ENCODE results near the gene LBR.

Gene LBR

GRCh38 chr1:225418598-225418997 lies 9.2 kb downstream of the LBR start:
- Histone ChIP-seq H3K9ac (ENCODE audit: low read depth, low read length) (no peak overlapping the region), H4K20me1 (ENCODE audit: insufficient read depth, low read length) (peaks cover 82% of the 10 kb centered on the region), H3K9me3 (ENCODE audit: insufficient read depth, low read length, severe bottlenecking) (no peaks in the 10 kb centered on the region), H3K4me3 (ENCODE audit: low read depth in 1 of 2, low read length in 2 of 2) (no peak overlapping the region), H3K27me3 (ENCODE audit: insufficient read depth, low read length, poor library complexity) (no peaks in the 10 kb centered on the region), H3K4me1 (ENCODE audit: insufficient read depth, low read length) (peaks cover 4% of the 10 kb centered on the region), H3K4me2 (ENCODE audit: insufficient read depth, low read length) (no peak overlapping the region), H3K27ac (ENCODE audit: low read length) (no peak overlapping the region), H3K79me2 (ENCODE audit: insufficient read depth, low read length) (peaks cover 97% of the 10 kb centered on the region), H2AFZ (ENCODE audit: low read depth, low read length) (no peak overlapping the region), H3K36me3 (ENCODE audit: insufficient read depth, low read length) (peaks cover 97% of the 10 kb centered on the region)
- TF ChIP-seq CTCF (IDR thresholded peaks at IDR 0.05; ENCODE audit: borderline replicate concordance, extremely low read depth, low read length, poor library complexity, severe bottlenecking) (no peak), EZH2 (IDR thresholded peaks at IDR 0.05; ENCODE audit: borderline replicate concordance, low read depth, low read length, severe bottlenecking) (no peak)
- DNase-seq, result no peak
- ATAC-seq (ENCODE audit: insufficient read depth, low read depth), result no peak

GRCh38 chr1:225418059-225418458 lies 9.8 kb downstream of the LBR start:
- Histone ChIP-seq H3K9ac (ENCODE audit: low read depth, low read length) (no peak overlapping the region), H3K4me1 (ENCODE audit: insufficient read depth, low read length) (no peaks in the 10 kb centered on the region), H4K20me1 (ENCODE audit: insufficient read depth, low read length) (peaks cover 79% of the 10 kb centered on the region), H3K27ac (ENCODE audit: low read length) (no peak overlapping the region), H3K79me2 (ENCODE audit: insufficient read depth, low read length) (peaks cover 97% of the 10 kb centered on the region), H3K36me3 (ENCODE audit: insufficient read depth, low read length) (peaks cover 97% of the 10 kb centered on the region), H3K9me3 (ENCODE audit: insufficient read depth, low read length, severe bottlenecking) (no peaks in the 10 kb centered on the region), H3K4me3 (ENCODE audit: low read depth in 1 of 2, low read length in 2 of 2) (no peak overlapping the region), H3K4me2 (ENCODE audit: insufficient read depth, low read length) (no peak overlapping the region), H2AFZ (ENCODE audit: low read depth, low read length) (no peak overlapping the region), H3K27me3 (ENCODE audit: insufficient read depth, low read length, poor library complexity) (no peaks in the 10 kb centered on the region)
- TF ChIP-seq EZH2 (IDR thresholded peaks at IDR 0.05; ENCODE audit: borderline replicate concordance, low read depth, low read length, severe bottlenecking) (no peak), CTCF (IDR thresholded peaks at IDR 0.05; ENCODE audit: borderline replicate concordance, extremely low read depth, low read length, poor library complexity, severe bottlenecking) (no peak)
- no peak for ATAC-seq (ENCODE audit: insufficient read depth, low read depth)
- DNase-seq, result no peak

DNA sequence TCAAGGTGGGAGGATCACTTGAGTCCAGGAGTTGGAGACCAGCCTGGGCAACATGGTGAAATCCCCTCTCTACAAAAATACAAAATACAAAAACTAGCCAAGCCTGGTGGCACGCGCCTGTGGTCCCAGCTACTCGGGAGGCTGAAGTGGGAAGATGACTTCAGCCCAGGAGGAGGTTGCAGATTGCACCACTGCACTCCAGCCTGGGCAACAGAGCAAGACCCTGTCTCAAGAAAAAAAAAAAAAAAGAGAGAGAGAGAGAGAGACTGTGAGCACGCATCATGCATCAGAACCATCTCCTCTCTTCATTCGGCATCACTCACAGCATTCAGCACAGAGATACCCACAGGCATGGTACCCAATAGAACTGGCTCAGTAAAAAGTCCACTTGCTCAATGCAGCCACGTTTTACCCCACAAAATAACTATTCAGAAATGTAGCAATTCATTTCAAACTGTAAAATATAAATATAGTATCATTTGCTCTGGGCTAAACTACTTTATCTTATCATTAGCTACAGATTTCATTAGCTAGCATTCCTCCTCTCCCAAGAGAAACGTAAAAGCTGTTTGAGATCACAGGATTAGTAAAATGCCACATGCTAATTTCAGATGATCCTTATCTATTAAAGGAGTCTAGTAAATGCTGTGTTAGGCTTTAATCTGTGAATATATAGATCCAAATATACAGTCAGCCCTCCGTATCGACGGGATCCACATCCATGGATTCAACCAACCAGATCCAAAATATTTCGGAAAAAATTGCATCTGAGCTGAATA lies 11.7 kb downstream of the LBR start:
- Histone ChIP-seq H4K20me1 (ENCODE audit: insufficient read depth, low read length) (peaks cover 64% of the 10 kb centered on the region), H3K9ac (ENCODE audit: low read depth, low read length) (no peak overlapping the region), H3K79me2 (ENCODE audit: insufficient read depth, low read length) (peaks cover 90% of the 10 kb centered on the region), H3K27ac (ENCODE audit: low read length) (no peak overlapping the region), H2AFZ (ENCODE audit: low read depth, low read length) (no peak overlapping the region), H3K27me3 (ENCODE audit: insufficient read depth, low read length, poor library complexity) (no peaks in the 10 kb centered on the region), H3K4me3 (ENCODE audit: low read depth in 1 of 2, low read length in 2 of 2) (no peak overlapping the region), H3K36me3 (ENCODE audit: insufficient read depth, low read length) (peaks cover 98% of the 10 kb centered on the region), H3K9me3 (ENCODE audit: insufficient read depth, low read length, severe bottlenecking) (no peaks in the 10 kb centered on the region), H3K4me2 (ENCODE audit: insufficient read depth, low read length) (no peak overlapping the region), H3K4me1 (ENCODE audit: insufficient read depth, low read length) (no peaks in the 10 kb centered on the region)
- ATAC-seq (ENCODE audit: insufficient read depth, low read depth), result no peak
- DNase-seq, result no peak
- no peak for TF ChIP-seq EZH2 (IDR thresholded peaks at IDR 0.05; ENCODE audit: borderline replicate concordance, low read depth, low read length, severe bottlenecking)
- TF ChIP-seq CTCF (IDR thresholded peaks at IDR 0.05; ENCODE audit: borderline replicate concordance, extremely low read depth, low read length, poor library complexity, severe bottlenecking), result no peak
